HG02884 (cell line): ENCODE measurements around the gene NR5A2.
"Not testable (repeated sequence)": the region's sequence is repeated elsewhere in the genome, so short reads cannot be mapped to it uniquely, and the experiment has no call there.

Source experiments
- ATAC-seq: cut with Tn5 transposase; IDR thresholded peaks from one replicate; pipeline ENCODE4 v1.9.1; 2021; ENCODE audit warnings: mild to moderate bottlenecking, moderate library complexity; ENCODE audit not compliant: unreplicated experiment

Gene NR5A2

GRCh38 chr1:200187332-200187731, 159.8 kb downstream of the NR5A2 start:
- ATAC-seq, result not testable (repeated sequence)

GRCh38 chr1:200191993-200192392, 164.5 kb downstream of the NR5A2 start:
- no peak for ATAC-seq

- no peak for ATAC-seq
Observed at GRCh38 chr1:200194477-200194876, 167.0 kb downstream of the NR5A2 start.

DNA sequence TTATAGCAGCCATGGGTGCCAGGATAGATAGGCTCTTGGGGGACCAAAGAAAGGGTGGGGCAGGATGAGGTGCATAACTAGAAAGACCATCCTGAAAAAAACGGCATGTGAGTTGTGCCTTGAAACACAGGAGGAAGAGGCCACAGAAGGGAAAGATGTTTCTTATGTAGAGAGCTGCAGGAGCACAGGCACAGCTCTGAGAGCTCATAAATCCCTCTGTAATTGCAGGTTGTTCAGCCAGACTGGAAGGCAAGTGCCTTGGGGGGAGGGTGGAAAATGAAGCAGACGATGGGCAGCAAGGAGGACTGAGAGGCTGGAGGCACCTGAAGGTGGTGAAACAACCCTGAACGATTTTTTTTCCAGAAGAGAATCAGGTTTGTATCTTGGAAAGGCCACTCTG, 170.7 kb downstream of the NR5A2 start:
- ATAC-seq, result no peak

DNA sequence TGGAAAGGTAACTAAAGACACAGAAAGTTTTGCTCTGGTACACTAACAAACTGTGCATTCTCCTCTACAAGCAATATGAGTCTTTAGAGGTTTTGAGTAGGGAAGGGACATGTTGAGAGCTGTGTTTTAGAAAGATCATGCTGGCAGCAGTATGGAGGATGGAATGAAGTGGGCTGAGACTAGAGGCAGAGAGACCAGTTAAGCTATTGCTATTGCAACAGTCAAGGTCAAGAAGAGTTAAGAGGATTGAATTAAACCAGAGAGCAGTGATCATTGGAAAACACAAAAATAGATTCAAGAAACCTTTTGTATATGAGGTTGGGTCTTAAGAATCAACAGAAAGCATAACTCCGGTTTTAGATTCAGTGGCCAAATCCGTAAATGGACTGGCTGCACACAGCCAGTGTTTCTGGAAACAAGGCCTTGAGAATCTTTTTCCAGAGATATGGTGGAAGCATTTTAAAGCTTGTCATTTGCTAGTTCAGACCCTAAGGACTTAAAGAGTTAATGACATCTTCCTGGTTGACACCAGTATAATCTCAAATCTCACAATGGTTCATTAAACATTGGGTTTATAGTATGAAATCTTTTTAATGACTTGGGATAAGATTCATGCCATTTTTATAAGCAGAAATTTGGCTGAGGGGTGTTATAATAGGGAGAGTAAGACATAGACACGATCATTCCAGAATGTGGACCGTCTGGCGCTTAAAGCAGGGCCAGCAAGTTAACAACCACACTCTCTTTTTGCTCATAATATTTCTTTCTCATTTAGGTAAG, 177.9 kb downstream of the NR5A2 start:
- no peak for ATAC-seq

GRCh38 chr1:200206340-200206739, 178.8 kb downstream of the NR5A2 start:
- no peak for ATAC-seq

- ATAC-seq, result no peak
Observed at GRCh38 chr1:200206761-200207160, 179.3 kb downstream of the NR5A2 start.

- peak; percentile 81 for ATAC-seq
Observed at GRCh38 chr1:200207711-200208126, 180.2 kb downstream of the NR5A2 start.

GRCh38 chr1:200211157-200211556, 183.6 kb downstream of the NR5A2 start:
- ATAC-seq, result no peak

DNA sequence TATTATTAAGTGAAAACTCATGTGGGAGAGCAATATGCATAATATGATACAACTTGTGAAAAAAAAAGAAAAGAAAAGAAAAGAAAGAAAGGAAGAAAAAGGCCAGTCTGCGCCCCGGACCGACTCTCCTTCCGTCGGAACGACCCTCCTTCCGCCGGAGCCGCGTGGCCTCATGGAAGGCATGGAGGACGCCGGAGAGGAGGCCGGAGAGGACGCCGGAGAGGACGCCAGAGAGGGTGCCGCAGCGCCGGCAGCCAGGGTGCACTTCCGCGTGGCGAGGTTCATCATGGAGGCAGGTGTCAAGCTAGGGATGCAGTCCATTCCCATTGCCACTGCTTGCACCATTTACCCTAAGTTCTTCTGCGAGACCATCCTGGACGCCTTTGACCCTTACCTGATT, 185.9 kb downstream of the NR5A2 start:
- no peak for ATAC-seq

- no peak for ATAC-seq
Observed at GRCh38 chr1:200213921-200214320, 186.4 kb downstream of the NR5A2 start.

GRCh38 chr1:200215350-200215749, 187.8 kb downstream of the NR5A2 start:
- no peak for ATAC-seq

- no peak for ATAC-seq
Observed at GRCh38 chr1:200217703-200218102, 190.2 kb downstream of the NR5A2 start.

DNA sequence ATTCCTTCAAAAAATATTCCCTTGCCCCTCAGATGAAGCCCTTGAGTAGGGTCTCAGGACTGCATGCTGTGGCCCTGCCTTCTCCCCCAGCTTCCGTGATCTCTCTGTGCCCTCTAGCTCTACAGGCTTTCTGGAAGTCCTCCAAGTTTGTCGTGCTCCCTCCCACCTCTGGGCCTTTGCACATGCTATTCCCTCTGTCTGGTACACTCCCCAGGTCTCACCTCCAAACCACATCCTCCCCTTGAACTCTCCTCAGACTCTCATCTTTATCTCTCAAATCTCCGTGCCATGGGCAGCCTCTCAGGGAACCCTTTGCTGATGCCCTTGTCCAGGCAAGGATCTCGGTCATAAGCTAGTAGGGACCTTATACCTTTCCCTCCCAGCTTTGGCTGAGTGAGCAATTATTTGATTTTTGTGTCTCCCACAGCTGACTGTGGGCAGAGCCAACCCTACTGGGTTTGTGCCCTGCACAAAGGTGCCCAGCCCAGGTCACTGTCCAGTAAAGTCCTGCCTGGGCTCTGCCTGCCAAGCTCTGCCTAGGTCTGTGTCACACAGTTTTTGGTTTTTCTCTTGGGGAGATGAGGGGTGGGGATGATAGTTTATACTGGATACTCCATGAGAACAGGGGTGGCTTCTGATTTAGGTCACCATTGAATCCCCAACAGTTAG, 194.2 kb downstream of the NR5A2 start:
- ATAC-seq, result no peak

DNA sequence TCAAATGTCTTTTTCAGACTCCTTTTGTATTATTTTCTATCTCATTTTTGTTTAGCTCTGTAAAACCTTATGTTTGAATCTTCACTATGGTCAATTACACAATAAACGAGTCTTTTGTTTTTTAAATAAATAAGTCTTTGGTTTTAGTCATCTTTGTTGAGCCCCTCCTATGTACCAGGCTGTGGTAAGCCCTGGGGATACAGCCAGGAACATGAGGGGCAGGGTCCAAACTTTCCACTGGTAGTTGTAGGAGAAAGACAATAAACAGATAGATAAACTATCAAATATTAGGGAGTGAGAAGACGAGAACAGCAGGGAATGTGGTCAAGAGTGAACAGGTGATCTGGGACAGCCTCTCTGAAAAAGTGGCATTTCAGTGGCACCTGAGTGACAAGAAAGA, 195.7 kb downstream of the NR5A2 start:
- ATAC-seq, result no peak

DNA sequence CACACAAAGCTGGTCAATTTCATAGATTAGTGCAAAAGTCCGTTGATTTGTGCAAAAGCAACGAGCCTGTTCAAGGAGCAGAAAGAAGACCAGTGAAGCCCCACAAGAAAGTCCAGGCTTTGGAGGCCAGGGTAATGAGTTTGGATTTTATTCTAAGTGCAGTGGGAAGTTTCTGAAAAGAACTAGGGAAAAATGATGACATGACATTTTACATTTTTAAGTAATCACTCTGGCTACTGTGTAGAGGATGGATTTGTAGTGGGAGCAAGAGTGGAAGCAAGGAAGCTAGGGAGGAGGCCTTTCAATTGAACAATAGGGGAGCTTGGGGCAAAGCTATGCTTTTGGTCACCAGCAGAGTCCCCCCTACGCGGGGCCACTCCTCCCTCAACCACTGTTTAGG, 196.1 kb downstream of the NR5A2 start:
- ATAC-seq, result no peak

- no peak for ATAC-seq
Observed at GRCh38 chr1:200224315-200224714, 196.8 kb downstream of the NR5A2 start.

GRCh38 chr1:200226268-200226968, 198.9 kb downstream of the NR5A2 start:
- no peak for ATAC-seq

DNA sequence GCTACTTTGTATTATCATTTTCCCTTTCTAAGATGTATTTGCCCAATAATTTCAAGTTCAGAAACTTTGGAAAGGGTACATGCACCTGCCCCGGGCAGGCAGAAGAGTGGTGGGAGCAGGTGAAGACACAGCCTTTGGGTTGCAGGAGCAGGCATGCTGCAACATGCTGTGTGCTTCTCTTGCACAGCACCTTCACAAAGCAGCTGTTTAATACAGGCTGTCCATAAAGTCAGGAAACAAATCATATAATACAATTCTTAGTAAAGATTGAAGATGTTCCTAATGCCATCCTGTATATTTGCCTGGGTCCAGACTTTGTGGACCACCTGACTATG, 199.4 kb downstream of the NR5A2 start:
- no peak for ATAC-seq
